ENCODE measurements around the gene PDE6D. TPM values are rescaled to one million over a fixed set of nuclear protein-coding genes. Genes with fewer than 3 reads are reported as not detected.
A peak's percentile ranks its signal among the peaks of the same experiment; 100 is the strongest.

Gene PDE6D
- total and polyA plus RNA-seq, 2 of the 13 experiments (the other 11 are each of a cell fraction or from before 2014, with no cell fraction given), result 14.1 to 23.2 TPM

GRCh38 chr2:231720292-231720986, 60.6 kb downstream of the PDE6D start:
- peaks cover 0 to 22% of the 10 kb centered on the region in 2 experiments; a peak in 2 of 5 replicates for H3K27me3 ChIP-seq (ENCODE audit: control insufficient read depth in 1 of 2, insufficient read depth in 2 of 2, low read length in 2 of 2)
- 0 out of 2 replicates have a peak overlapping the region, but pooled peaks have one; percentile 41 for H3K4me2 ChIP-seq (ENCODE audit: low read depth, low read length)
- no TSS peak for BruUV-seq (replicated peaks)
- no peak overlapping the region for H3K4me3 ChIP-seq (replicated peaks in 1 of 3; ENCODE audit: insufficient read depth in 1 of 3, low read depth in 2 of 3, low read length in 3 of 3)
- no peaks in the 10 kb centered on the region for H3K9me3 ChIP-seq (ENCODE audit: low read length)
- DNase-seq (ENCODE audit: low spot score) (no peak), ATAC-seq (no peak), FAIRE-seq (no peak)
- peaks cover 46% of the 10 kb centered on the region for H3K4me1 ChIP-seq (ENCODE audit: insufficient read depth, low read length)
- intact Hi-C loops (cut with micrococcal nuclease; ENCODE audit: unreplicated experiment) (loop anchor here (2.0 kb wide), 1 partner anchor 60 kb away; the partner anchor contains the start of gene PDE6D), in situ Hi-C loops (cut with HindIII; ENCODE audit: extremely low pct_ligation_motif_present, low pct_unique_long_range_greater_than_20kb) (no loop called here)
- no peak overlapping the region for H2AFZ ChIP-seq (ENCODE audit: low read length)
- H3K36me3 ChIP-seq (replicated peaks in 1 of 2; ENCODE audit: control insufficient read depth in 1 of 2, insufficient read depth in 2 of 2, low read length in 2 of 2), result no peaks in the 10 kb centered on the region
- no peak overlapping the region for H3K9ac ChIP-seq (ENCODE audit: insufficient read depth, low read depth, low read length)
- POLR2A ChIA-PET, result interaction anchor here (1.6 kb wide), 1 partner anchor 12 kb away, joined by 5 read pairs; the partner anchor contains the start of gene PTMA
- no peaks in the 10 kb centered on the region for H4K20me1 ChIP-seq (ENCODE audit: insufficient read depth, low read length)
- CTCF ChIA-PET (ENCODE audit: low intra/inter-chr PET ratio, low total read pairs), result no interaction called here
- TF ChIP-seq GRHL1 (CRISPR knock-in tag; conservative IDR thresholded peaks at IDR 0.05) (no peak), BORCS8-MEF2B (CRISPR knock-in tag; IDR thresholded peaks at IDR 0.05) (no peak)
- 53% methylated on average over 7 of the region's 7 CpGs for WGBS (ENCODE audit: low lambda C conversion rate)
- H3K79me2 ChIP-seq (ENCODE audit: insufficient read depth, low read length), result no peaks in the 10 kb centered on the region
- no peak overlapping the region for H3K27ac ChIP-seq (ENCODE audit: extremely low read length, insufficient read depth, low read length)

- no peak for DNase-seq (ENCODE audit: low spot score)
- Histone ChIP-seq H2AFZ (ENCODE audit: low read length) (no peak overlapping the region), H3K4me2 (ENCODE audit: low read depth, low read length) (no peak overlapping the region), H3K4me3 (replicated peaks in 1 of 3; ENCODE audit: insufficient read depth in 1 of 3, low read depth in 2 of 3, low read length in 3 of 3) (no peak overlapping the region), H3K4me1 (ENCODE audit: insufficient read depth, low read length) (peaks cover 57% of the 10 kb centered on the region), H4K20me1 (ENCODE audit: insufficient read depth, low read length) (peaks cover 11% of the 10 kb centered on the region), H3K27me3 (ENCODE audit: control insufficient read depth in 1 of 2, insufficient read depth in 2 of 2, low read length in 2 of 2) (0 out of 5 replicates have a peak, but pooled peaks cover 0 to 10% of the 10 kb centered on the region in 2 experiments), H3K27ac (ENCODE audit: extremely low read length, insufficient read depth, low read length) (no peak overlapping the region), H3K79me2 (ENCODE audit: insufficient read depth, low read length) (no peaks in the 10 kb centered on the region), H3K9me3 (ENCODE audit: low read length) (no peaks in the 10 kb centered on the region), H3K9ac (ENCODE audit: insufficient read depth, low read depth, low read length) (no peak overlapping the region), H3K36me3 (replicated peaks in 1 of 2; ENCODE audit: control insufficient read depth in 1 of 2, insufficient read depth in 2 of 2, low read length in 2 of 2) (peaks cover 0 to 3% of the 10 kb centered on the region in 2 experiments; a peak in 1 of 5 replicates)
- in situ Hi-C loops (cut with HindIII; ENCODE audit: extremely low pct_ligation_motif_present, low pct_unique_long_range_greater_than_20kb) (no loop called here), intact Hi-C loops (cut with micrococcal nuclease; ENCODE audit: unreplicated experiment) (no loop called here)
- WGBS (ENCODE audit: low lambda C conversion rate), result 41% methylated on average over 6 of the region's 6 CpGs
- BruUV-seq (replicated peaks), result no TSS peak
- POLR2A ChIA-PET, result interaction anchor here (5.7 kb wide), 1 partner anchor 46 kb away, joined by 26 read pairs; no protein-coding TSS in a partner anchor
- no peak for TF ChIP-seq ARID5B (CRISPR knock-in tag; IDR thresholded peaks at IDR 0.05)
- TF ChIP-seq RBAK (CRISPR knock-in tag; IDR thresholded peaks at IDR 0.05), result peak; percentile 81; the same call in 1 of the 2 replicates
- no peak for FAIRE-seq
- no peak for ATAC-seq
- CTCF ChIA-PET (ENCODE audit: low intra/inter-chr PET ratio, low total read pairs), result interaction anchor here (1.0 kb wide), 1 partner anchor 41 kb away, joined by 3 read pairs; no protein-coding TSS in a partner anchor
Measured at GRCh38 chr2:231718799-231719198, 62.3 kb downstream of the PDE6D start.
